Measurements from ENCODE around the gene HOXC5. TPM values are rescaled to one million over a fixed set of nuclear protein-coding genes. Genes with fewer than 3 reads are reported as not detected.
A peak's percentile ranks its signal among the peaks of the same experiment; 100 is the strongest.

Gene HOXC5
- not detected for total RNA-seq (2013)
- polyA plus RNA-seq (not detected), polyA minus RNA-seq (not detected in 2 replicates), total RNA-seq (0 reads per million in 11 experiments)

DNA sequence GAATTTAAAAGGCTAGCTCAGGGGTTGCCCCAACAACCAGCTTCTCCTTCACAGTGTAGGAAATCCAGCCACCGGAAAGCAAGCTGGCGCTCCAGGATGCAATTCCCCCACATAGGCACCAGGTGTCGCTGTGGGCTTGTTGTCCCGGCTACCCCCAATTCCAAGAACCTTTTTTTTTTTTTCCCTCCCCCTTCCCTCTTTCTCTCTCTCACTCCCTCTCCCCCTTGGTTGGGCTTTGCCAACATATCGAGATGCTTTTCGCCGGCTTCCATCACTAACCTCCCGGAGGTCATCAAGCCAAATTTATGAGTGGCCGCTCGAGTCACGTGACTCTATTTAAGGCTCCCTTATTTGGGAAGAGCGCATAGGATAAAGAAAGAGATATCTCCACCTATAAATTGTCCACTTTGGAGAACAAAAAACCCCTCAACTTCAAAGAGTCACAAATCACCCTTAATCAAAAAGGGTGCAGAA is at the start of gene HOXC5:
TSS of gene HOXC5 (plus strand) at position 424 of the 474 bp plus-strand sequence. CDS start 73 bp downstream, outside the sequence.
- Histone ChIP-seq H4K20me1 (ENCODE audit: insufficient read depth, low read length) (no peaks in the 10 kb centered on the region), H3K27me3 (ENCODE audit: control insufficient read depth in 2 of 2, insufficient read depth in 2 of 2, low read length in 2 of 2) (peaks cover 83 to 99% of the 10 kb centered on the region in 2 donors), H3K4me1 (ENCODE audit: control insufficient read depth in 1 of 2, insufficient read depth in 2 of 2, low read length in 2 of 2) (no peaks in the 10 kb centered on the region), H2AFZ (ENCODE audit: insufficient read depth, low read depth, low read length, poor library complexity, severe bottlenecking) (no peak within 1 kb of the TSS), H3K79me2 (ENCODE audit: insufficient read depth, low read length) (no peaks in the 10 kb centered on the region), H3K9ac (ENCODE audit: insufficient read depth, low read length, poor library complexity, severe bottlenecking) (no peak within 1 kb of the TSS), H3K9me3 (replicated peaks in 1 of 2; ENCODE audit: control insufficient read depth in 1 of 2, insufficient read depth in 1 of 2, low read length in 2 of 2) (peaks cover 26 to 52% of the 10 kb centered on the region in 2 donors), H3K4me3 (replicated peaks in 1 of 3; ENCODE audit: low read depth in 2 of 3, low read length in 3 of 3) (no peak within 1 kb of the TSS), H3K4me2 (replicated peaks; ENCODE audit: extremely low read depth, low read length, poor library complexity, severe bottlenecking) (no peak within 1 kb of the TSS), H3K27ac (ENCODE audit: low read depth in 1 of 2, low read length in 2 of 2) (no peak within 1 kb of the TSS), H3K36me3 (replicated peaks in 1 of 2; ENCODE audit: control insufficient read depth in 1 of 2, insufficient read depth in 2 of 2, low read length in 2 of 2) (no peaks in the 10 kb centered on the region)
- DNase-seq = peak; percentile 35 to 45 (median 37)
- H3K4me1 Mint-ChIP-seq = peaks cover 16% of the 10 kb centered on the region
- H3K27me3 Mint-ChIP-seq (ENCODE audit: low read depth in 3 of 3) = peaks cover 91 to 98% (median 96%) of the 10 kb centered on the region in 3 donors
- H3K4me3 Mint-ChIP-seq = peak within 1 kb of the TSS in 1 of 2 donors; percentile 84
- intact Hi-C loops (cut with micrococcal nuclease) = loop anchor here in 1 of 2 donors (10.0 kb wide), 1 partner anchor 58 kb away; the partner anchor contains the start of genes HOTAIR and HOXC11
- H3K27ac Mint-ChIP-seq = peak within 1 kb of the TSS in 1 of 7 donors; percentile 60
- peaks cover 5 to 16% of the 10 kb centered on the region in 2 donors for H3K36me3 Mint-ChIP-seq
- TF ChIP-seq, protein P1, sequence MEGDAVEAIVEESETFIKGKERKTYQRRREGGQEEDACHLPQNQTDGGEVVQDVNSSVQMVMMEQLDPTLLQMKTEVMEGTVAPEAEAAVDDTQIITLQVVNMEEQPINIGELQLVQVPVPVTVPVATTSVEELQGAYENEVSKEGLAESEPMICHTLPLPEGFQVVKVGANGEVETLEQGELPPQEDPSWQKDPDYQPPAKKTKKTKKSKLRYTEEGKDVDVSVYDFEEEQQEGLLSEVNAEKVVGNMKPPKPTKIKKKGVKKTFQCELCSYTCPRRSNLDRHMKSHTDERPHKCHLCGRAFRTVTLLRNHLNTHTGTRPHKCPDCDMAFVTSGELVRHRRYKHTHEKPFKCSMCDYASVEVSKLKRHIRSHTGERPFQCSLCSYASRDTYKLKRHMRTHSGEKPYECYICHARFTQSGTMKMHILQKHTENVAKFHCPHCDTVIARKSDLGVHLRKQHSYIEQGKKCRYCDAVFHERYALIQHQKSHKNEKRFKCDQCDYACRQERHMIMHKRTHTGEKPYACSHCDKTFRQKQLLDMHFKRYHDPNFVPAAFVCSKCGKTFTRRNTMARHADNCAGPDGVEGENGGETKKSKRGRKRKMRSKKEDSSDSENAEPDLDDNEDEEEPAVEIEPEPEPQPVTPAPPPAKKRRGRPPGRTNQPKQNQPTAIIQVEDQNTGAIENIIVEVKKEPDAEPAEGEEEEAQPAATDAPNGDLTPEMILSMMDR (IDR thresholded peaks at IDR 0.05) = peak; percentile 88
- H3K9me3 Mint-ChIP-seq = peaks cover 6 to 40% (median 28%) of the 10 kb centered on the region in 7 donors
- WGBS (ENCODE audit: insufficient coverage) = 0% methylated on average over 4 of the region's 12 CpGs

DNA sequence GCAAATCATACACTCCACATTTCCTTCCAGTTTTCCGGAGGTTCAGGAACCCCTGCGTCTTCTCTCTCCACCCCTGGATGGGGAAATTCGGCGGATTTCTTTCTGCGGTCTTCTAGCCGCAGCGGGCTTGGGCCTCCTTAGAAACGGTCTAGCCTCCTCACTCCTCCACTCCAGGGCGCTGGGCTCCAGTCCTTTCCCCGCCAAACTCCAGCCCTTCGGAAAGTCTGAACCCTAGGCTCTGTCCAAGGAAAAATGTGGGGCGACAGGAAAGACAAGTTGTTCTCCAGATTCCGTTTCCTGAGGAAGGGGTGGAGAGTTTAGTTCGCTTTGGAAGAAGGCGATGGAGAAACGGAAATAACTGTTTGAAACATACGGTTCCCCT is 49.3 kb upstream of the HOXC5 start:
- no peaks in the 10 kb centered on the region for H4K20me1 ChIP-seq (ENCODE audit: insufficient read depth, low read length)
- Mint-ChIP-seq H3K27ac (no peak overlapping the region), H3K4me1 (peaks cover 29% of the 10 kb centered on the region), H3K4me3 (peak overlapping the region; percentile 62 to 89), H3K27me3 (ENCODE audit: low read depth in 3 of 3) (peaks cover 98 to 100% (median 100%) of the 10 kb centered on the region in 3 donors), H3K36me3 (peaks cover 12 to 28% of the 10 kb centered on the region in 2 donors), H3K9me3 (peaks cover 17 to 79% (median 64%) of the 10 kb centered on the region in 7 donors)
- H3K79me2 ChIP-seq (ENCODE audit: insufficient read depth, low read length) = no peaks in the 10 kb centered on the region
- TF ChIP-seq, protein P1 (IDR thresholded peaks at IDR 0.05) = no peak
- DNase-seq = peak in 1 of 3 donors; percentile 13
- intact Hi-C loops (cut with micrococcal nuclease) = loop anchor here in 1 of 2 donors (10.0 kb wide), 1 partner anchor 289 kb away; no protein-coding TSS in a partner anchor
- H3K9ac ChIP-seq (ENCODE audit: insufficient read depth, low read length, poor library complexity, severe bottlenecking) = no peak overlapping the region
- H3K4me3 ChIP-seq (replicated peaks in 1 of 3; ENCODE audit: low read depth in 2 of 3, low read length in 3 of 3) = peak overlapping the region in 1 of 3 experiments; percentile 63
- H2AFZ ChIP-seq (ENCODE audit: insufficient read depth, low read depth, low read length, poor library complexity, severe bottlenecking) = peak overlapping the region; percentile 26
- H3K9me3 ChIP-seq (replicated peaks in 1 of 2; ENCODE audit: control insufficient read depth in 1 of 2, insufficient read depth in 1 of 2, low read length in 2 of 2) = peaks cover 53 to 90% of the 10 kb centered on the region in 2 donors
- H3K4me1 ChIP-seq (ENCODE audit: control insufficient read depth in 1 of 2, insufficient read depth in 2 of 2, low read length in 2 of 2) = peaks cover 30 to 36% of the 10 kb centered on the region in 2 donors
- peaks cover 90 to 100% of the 10 kb centered on the region in 2 donors for H3K27me3 ChIP-seq (ENCODE audit: control insufficient read depth in 2 of 2, insufficient read depth in 2 of 2, low read length in 2 of 2)
- H3K27ac ChIP-seq (ENCODE audit: low read depth in 1 of 2, low read length in 2 of 2) = no peak overlapping the region
- 0% methylated on average over 2 of the region's 17 CpGs for WGBS (ENCODE audit: insufficient coverage)
- H3K4me2 ChIP-seq (replicated peaks; ENCODE audit: extremely low read depth, low read length, poor library complexity, severe bottlenecking) = peak overlapping the region; percentile 69
- H3K36me3 ChIP-seq (replicated peaks in 1 of 2; ENCODE audit: control insufficient read depth in 1 of 2, insufficient read depth in 2 of 2, low read length in 2 of 2) = no peaks in the 10 kb centered on the region

Measured in CD14-positive monocyte (primary cell).